ENCODE data around the gene MAB21L3. TPM values are rescaled to one million over a fixed set of nuclear protein-coding genes. Genes with fewer than 3 reads are reported as not detected.

The MAB21L3 gene
- total and polyA plus RNA-seq, 2 experiments from 2014 or later = not detected

DNA sequence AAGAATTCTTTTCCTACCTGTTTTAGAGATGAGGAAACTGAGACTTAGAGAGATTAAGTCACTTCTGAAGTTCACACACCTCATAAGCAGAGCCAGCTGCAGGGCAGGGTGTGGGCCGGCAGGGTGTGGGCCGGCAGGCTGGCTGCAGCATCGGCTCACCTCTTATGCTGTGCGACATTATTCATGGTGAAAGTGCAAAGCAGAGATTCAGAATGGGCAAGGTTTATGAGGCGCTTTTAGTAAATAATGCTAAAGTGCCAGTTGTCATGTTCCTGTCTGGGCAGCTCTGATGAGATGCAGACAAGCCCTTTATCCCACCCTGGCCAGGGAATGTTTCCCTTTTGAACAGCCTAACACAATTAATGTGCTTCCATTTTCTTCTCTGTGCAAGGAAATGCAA lies 14.6 kb downstream of the MAB21L3 start:
- peaks cover 3% of the 10 kb centered on the region for H3K27me3 Mint-ChIP-seq (ENCODE audit: insufficient read depth, low read depth, poor library complexity)
- Histone ChIP-seq H3K9me2 (ENCODE audit: insufficient read depth) (no peaks in the 10 kb centered on the region), H3K4me3 (no peak overlapping the region), H3K4me1 (ENCODE audit: insufficient read depth) (no peaks in the 10 kb centered on the region), H3K27me3 (ENCODE audit: insufficient read depth) (no peaks in the 10 kb centered on the region), H3K4me2 (no peak overlapping the region), H4K20me1 (replicated peaks; ENCODE audit: insufficient read depth) (no peaks in the 10 kb centered on the region), H3F3A (replicated peaks; ENCODE audit: low read depth) (no peaks in the 10 kb centered on the region), H2AFZ (no peak overlapping the region), H3K36me3 (ENCODE audit: insufficient read depth) (no peaks in the 10 kb centered on the region), H3K79me2 (replicated peaks; ENCODE audit: insufficient read depth) (no peaks in the 10 kb centered on the region), H3K27ac (ENCODE audit: low read depth) (no peak overlapping the region)
- no peaks in the 10 kb centered on the region for H3K9me3 Mint-ChIP-seq
- ATAC-seq (no peak), DNase-seq (ENCODE audit: low spot score) (no peak)
- H3K4me1 Mint-ChIP-seq = no peaks in the 10 kb centered on the region
- no peak overlapping the region for H3K4me3 Mint-ChIP-seq
- no peak overlapping the region for H3K27ac Mint-ChIP-seq
- H3K36me3 Mint-ChIP-seq (ENCODE audit: low read depth) = no peaks in the 10 kb centered on the region
- TF ChIP-seq STAT1 (IDR thresholded peaks at IDR 0.05; ENCODE audit: unreplicated experiment) (no peak), ZNF114 (CRISPR knock-in tag; IDR thresholded peaks at IDR 0.05) (no peak), JUNB (IDR thresholded peaks at IDR 0.05; ENCODE audit: unreplicated experiment) (no peak), NANOG (IDR thresholded peaks at IDR 0.05; ENCODE audit: borderline replicate concordance) (no peak)
- TF ChIP-seq, protein P1, sequence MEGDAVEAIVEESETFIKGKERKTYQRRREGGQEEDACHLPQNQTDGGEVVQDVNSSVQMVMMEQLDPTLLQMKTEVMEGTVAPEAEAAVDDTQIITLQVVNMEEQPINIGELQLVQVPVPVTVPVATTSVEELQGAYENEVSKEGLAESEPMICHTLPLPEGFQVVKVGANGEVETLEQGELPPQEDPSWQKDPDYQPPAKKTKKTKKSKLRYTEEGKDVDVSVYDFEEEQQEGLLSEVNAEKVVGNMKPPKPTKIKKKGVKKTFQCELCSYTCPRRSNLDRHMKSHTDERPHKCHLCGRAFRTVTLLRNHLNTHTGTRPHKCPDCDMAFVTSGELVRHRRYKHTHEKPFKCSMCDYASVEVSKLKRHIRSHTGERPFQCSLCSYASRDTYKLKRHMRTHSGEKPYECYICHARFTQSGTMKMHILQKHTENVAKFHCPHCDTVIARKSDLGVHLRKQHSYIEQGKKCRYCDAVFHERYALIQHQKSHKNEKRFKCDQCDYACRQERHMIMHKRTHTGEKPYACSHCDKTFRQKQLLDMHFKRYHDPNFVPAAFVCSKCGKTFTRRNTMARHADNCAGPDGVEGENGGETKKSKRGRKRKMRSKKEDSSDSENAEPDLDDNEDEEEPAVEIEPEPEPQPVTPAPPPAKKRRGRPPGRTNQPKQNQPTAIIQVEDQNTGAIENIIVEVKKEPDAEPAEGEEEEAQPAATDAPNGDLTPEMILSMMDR (conservative IDR thresholded peaks at IDR 0.05; ENCODE audit: low read depth in 2 of 2) = no peak
- TF ChIP-seq, protein P2, sequence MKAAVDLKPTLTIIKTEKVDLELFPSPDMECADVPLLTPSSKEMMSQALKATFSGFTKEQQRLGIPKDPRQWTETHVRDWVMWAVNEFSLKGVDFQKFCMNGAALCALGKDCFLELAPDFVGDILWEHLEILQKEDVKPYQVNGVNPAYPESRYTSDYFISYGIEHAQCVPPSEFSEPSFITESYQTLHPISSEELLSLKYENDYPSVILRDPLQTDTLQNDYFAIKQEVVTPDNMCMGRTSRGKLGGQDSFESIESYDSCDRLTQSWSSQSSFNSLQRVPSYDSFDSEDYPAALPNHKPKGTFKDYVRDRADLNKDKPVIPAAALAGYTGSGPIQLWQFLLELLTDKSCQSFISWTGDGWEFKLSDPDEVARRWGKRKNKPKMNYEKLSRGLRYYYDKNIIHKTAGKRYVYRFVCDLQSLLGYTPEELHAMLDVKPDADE (IDR thresholded peaks at IDR 0.05) = no peak

DNA sequence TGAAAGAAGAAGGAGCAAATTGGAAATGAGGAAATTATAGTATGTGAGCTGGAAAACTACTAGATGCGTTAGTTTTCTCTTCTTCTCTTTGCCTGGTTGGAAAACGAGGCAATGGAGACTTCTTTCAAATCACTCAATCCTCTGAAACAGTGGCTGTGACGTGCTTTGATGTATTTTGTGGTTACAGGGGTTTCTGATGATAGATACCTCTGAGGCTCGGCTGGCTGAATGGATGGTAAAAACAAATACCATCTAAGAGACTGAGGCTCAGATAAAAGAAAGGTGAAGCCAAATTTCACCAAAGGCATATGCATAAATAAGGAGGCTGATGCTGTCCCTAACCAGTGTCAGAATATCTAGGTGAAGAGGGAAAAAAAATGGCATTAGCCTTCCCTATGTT lies 15.1 kb downstream of the MAB21L3 start:
- Histone ChIP-seq H4K20me1 (replicated peaks; ENCODE audit: insufficient read depth) (no peaks in the 10 kb centered on the region), H2AFZ (no peak overlapping the region), H3K27me3 (ENCODE audit: insufficient read depth) (no peaks in the 10 kb centered on the region), H3K4me2 (no peak overlapping the region), H3K27ac (ENCODE audit: low read depth) (no peak overlapping the region), H3K36me3 (ENCODE audit: insufficient read depth) (no peaks in the 10 kb centered on the region), H3K4me3 (no peak overlapping the region), H3K79me2 (replicated peaks; ENCODE audit: insufficient read depth) (no peaks in the 10 kb centered on the region), H3F3A (replicated peaks; ENCODE audit: low read depth) (no peaks in the 10 kb centered on the region), H3K9me2 (ENCODE audit: insufficient read depth) (no peaks in the 10 kb centered on the region), H3K4me1 (ENCODE audit: insufficient read depth) (no peaks in the 10 kb centered on the region)
- Mint-ChIP-seq H3K4me3 (no peak overlapping the region), H3K27ac (no peak overlapping the region), H3K4me1 (no peaks in the 10 kb centered on the region), H3K27me3 (ENCODE audit: insufficient read depth, low read depth, poor library complexity) (peaks cover 3% of the 10 kb centered on the region), H3K36me3 (ENCODE audit: low read depth) (no peaks in the 10 kb centered on the region), H3K9me3 (no peaks in the 10 kb centered on the region)
- DNase-seq (ENCODE audit: low spot score) = no peak
- TF ChIP-seq EZH2phosphoT487 (IDR thresholded peaks at IDR 0.05; ENCODE audit: unreplicated experiment) = no peak
- TF ChIP-seq, protein P1 (conservative IDR thresholded peaks at IDR 0.05; ENCODE audit: low read depth in 2 of 2) = no peak
- no peak for TF ChIP-seq JUNB (IDR thresholded peaks at IDR 0.05; ENCODE audit: unreplicated experiment)
- TF ChIP-seq ZNF331 (CRISPR knock-in tag; IDR thresholded peaks at IDR 0.05; ENCODE audit: low read depth) = no peak
- TF ChIP-seq ZNF114 (CRISPR knock-in tag; IDR thresholded peaks at IDR 0.05) = no peak
- TF ChIP-seq, protein P2 (IDR thresholded peaks at IDR 0.05) = no peak
- TF ChIP-seq EZH2 (IDR thresholded peaks at IDR 0.05; ENCODE audit: low read depth, unreplicated experiment) = no peak
- no peak for ATAC-seq

Measured in GM23338 (cell line).